Measurements from ENCODE around the gene BCAS3. TPM values are rescaled to one million over a fixed set of nuclear protein-coding genes. Genes with fewer than 3 reads are reported as not detected.

BCAS3 gene
- total RNA-seq, 1 donor from 2014 or later = 50.8 TPM

DNA sequence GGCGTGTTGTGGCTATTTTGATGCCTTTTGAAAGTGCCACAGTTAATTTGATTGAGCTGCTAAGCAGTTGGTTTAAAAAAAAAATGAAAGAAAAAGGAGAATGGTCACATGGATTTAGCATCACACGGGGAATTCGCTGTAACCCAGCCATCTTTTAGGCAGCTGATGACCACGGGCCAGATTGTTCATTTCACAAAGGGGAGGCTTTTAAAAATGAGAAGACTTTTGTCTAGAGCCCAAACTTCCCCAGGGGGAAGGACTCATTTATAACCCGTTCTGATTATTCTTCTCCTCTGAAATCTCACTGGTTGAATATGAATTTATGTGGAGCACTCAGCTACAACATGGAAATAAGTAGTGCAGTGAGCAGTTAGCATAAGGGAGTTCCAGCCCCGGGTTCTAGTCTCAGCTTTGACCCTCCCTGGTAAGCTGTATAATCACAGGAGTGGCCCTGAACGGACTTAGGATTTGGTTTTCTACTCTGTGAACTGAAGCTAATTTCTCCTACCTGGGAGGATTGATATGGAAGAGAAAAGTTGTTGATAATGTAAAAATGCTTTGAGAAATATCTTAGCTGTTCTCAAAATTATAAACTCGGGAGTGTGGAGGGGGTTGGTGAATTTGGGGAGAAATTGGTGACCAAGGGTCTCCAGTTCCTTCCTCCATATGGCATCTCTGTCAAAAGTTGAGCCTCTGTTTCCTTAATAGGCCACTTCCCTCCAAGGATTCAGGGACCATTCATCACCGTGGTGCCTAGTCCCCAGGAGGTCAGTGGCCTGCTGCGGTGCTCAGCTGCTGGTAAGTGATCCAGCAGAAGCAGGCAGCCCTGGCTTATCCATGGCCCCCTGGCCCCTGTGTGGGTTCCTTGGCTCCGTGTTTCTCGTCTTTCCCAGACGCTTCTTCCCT is 645.6 kb downstream of the BCAS3 start:
- DNase-seq = no peak

GRCh38 chr17:61323909-61324868 is 646.5 kb downstream of the BCAS3 start:
- no peak for DNase-seq

DNA sequence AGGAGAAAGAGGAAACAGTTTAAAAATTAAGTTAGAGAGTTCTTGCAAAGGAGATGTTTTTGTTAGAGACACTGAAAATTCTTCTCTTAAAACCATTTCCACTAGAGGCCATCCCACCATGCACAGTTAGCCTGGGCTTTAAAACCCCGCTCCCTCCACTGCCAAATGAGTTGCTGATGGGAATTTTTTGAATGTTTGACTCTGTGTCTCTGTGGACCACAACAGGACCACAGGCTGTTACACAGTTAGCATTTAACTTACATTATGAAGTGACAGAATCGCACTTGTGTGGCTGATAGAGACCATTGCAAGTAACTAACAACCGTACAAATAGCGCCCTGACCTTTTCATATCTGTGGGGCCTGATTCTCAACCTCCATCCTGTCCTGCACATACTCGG is 647.3 kb downstream of the BCAS3 start:
- no peak for DNase-seq

GRCh38 chr17:61325382-61326073 is 647.9 kb downstream of the BCAS3 start:
- no peak for DNase-seq

GRCh38 chr17:61326330-61326729 is 648.7 kb downstream of the BCAS3 start:
- DNase-seq = no peak

- no peak for DNase-seq
Measured at GRCh38 chr17:61328351-61328750, 650.7 kb downstream of the BCAS3 start.

DNA sequence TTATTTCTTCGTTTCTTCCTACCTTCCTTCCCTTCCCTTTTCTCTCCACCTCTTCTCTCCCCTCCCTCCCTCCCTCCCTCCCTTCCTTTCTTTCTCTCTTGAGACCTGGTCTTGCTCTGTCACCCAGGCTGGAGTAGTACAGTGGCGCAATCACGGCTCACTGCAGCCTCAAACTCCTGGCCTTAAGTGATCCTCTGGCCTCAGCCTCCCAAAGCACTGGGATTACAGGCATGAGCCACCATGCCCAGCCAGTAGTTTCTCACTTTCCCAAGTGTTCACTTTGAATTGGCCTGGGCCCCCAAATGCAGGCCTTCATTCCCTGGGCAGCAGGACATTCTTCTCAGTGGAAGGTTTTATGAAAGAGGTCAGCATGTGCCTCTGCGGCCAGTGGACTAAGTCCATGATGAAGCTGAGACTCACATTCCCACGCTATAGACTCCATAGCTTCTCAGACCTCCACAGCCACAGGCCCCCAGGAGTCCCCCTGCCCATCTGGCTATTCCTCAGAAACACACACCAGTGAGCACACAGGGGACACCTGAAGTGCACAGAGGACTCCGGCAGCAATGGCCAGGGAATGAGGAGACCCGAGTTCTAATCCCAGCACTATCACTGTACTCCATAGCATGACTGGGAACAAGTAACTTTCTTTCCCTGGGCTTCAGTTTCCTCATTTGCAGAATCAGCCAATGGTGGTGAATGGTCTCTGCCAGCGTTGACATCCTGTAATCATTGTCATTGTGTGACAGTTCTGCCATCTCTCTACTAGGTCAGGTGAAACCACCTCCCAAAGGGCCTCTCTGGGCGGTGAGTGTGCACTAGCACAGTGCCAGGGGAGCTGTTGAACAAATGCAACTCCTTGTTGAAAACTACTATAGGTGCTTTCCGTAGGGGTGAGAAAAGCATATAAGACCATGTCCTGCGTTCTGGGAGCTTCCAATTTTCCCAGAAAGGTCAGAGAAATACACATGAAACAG is 652.8 kb downstream of the BCAS3 start:
- DNase-seq = no peak

DNA sequence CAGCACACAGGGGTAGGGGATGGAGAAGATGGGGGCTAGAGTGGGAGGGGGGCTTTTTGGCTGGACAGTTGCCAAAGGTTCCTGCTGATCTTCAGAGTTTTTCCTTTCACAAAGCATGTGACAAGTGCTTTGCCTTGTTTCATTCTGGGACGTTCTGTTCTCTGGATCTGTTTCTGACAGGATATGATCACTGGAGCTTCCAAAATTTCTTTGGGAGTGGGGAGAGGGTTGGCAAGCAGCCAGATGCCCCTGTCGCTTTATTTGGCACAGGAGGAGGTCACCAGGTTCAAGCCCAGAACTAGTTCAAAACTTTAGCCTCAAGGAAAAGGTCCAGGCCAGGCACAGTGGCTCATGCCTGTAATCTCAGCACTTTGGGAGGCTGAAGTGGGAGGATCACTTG is 653.5 kb downstream of the BCAS3 start:
- DNase-seq = no peak

DNA sequence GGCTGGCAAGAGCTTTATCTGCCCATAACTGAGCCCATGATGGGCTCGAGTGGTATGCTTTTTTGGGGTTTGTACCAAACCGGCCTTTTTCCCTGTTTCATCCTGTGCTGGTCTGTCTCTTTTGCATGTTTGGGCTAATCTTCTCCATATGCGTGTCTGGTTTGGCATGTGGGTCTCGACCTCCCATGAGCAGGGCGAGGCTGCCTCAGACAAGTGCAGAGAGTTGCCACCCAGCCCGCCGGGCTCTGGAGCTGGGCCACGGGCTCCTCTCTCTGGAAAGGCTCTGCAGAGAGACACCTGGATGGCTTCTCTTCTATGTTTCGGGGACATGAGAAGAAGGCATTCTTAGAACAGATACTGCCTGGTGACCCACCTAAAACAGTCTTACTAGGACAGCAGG is 654.2 kb downstream of the BCAS3 start:
- no peak for DNase-seq

GRCh38 chr17:61333136-61333535 is 655.5 kb downstream of the BCAS3 start:
- DNase-seq = no peak

GRCh38 chr17:61334673-61335072 is 657.0 kb downstream of the BCAS3 start:
- no peak for DNase-seq

- no peak for DNase-seq
Measured at GRCh38 chr17:61335105-61335844, 657.6 kb downstream of the BCAS3 start.

GRCh38 chr17:61335845-61336655 is 658.4 kb downstream of the BCAS3 start:
- DNase-seq = no peak

- DNase-seq = no peak
Measured at GRCh38 chr17:61337290-61337689, 659.6 kb downstream of the BCAS3 start.

DNA sequence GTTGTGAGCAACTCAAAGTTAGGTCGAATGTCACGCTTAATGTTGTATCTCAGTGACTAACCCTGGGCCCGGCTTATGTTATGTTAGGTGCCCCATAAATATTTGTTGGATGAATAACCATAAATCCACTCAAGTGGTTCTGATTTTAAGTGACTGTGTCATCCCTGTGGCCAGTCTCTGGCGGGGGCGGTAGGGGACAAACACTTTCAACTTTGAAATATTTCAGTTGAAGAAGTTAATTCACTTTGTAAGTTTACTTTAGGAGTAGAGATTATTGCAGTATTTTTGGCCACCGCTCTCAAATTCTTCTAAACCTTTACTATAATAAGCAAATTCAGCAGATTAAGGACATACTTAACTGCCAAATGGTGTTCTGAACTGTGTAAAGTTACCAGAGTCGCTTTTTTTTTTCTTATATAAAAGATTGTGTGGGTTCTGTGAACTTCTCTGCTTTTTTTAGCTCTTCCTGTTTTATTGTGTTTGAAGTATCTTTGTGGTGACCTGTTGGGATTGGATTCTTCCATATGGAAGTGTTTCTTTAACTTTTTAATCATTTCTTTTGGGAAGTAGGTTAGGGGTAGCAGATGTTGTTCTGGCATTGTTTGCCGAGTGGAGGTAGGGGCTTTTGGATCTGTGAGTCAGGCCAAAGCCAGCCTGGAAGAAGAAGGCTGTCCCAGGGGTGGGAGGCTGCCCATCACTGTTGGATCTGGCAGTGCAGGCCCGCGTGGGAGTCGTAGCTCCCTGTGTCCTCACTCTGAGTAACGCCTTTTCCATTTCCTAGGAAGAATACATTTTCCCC is 660.5 kb downstream of the BCAS3 start:
- no peak for DNase-seq

DNA sequence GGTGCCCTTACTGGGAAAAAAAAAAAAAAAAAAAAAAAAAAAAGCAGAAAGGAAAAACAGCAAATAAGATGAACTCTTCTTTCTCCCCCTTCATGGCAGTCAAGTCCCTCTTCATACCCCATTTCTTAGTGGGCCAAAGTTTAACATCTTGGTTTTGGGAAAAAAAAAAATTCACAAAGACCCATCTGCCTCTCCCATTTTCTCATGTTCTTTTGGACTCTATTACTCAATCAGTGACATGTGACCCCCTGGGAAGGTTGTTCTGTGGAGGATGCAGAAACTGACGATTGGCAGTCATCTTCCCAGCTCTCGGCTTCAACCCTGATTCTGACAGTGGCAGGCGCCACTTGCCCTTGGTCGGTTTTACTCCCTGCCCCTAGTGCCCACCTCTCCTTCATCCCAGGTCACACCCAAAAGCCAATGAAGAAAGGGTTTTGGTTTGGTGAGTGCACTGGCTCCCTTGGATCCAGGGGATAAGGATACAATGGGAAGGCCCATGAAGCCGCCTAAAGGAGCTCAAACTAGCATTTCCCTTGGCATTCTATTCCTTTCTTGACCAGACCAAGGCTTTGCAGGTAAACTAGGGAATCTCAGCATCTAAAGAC is 661.3 kb downstream of the BCAS3 start:
- DNase-seq = no peak

GRCh38 chr17:61340431-61341209 is 663.0 kb downstream of the BCAS3 start:
- no peak for DNase-seq
